ENCODE measurements around the gene PIGN. TPM values are rescaled to one million over a fixed set of nuclear protein-coding genes. Genes with fewer than 3 reads are reported as not detected.

PIGN gene
- polyA plus RNA-seq, 1 donor from 2014 or later = 8.7 TPM

- Histone ChIP-seq H3K79me2 (replicated peaks; ENCODE audit: insufficient read depth, low read length) (no peaks in the 10 kb centered on the region), H3K36me3 (ENCODE audit: insufficient read depth, low read length) (peaks cover 33% of the 10 kb centered on the region), H3F3A (ENCODE audit: insufficient read depth, low read length, poor library complexity, severe bottlenecking) (no peaks in the 10 kb centered on the region), H3K27ac (ENCODE audit: low read length) (no peak overlapping the region), H3K9me2 (ENCODE audit: insufficient read depth, low read length) (no peaks in the 10 kb centered on the region), H3K4me3 (ENCODE audit: low read length) (no peak overlapping the region), H4K20me1 (ENCODE audit: insufficient read depth) (no peaks in the 10 kb centered on the region), H3K27me3 (ENCODE audit: insufficient read depth, low read depth, low read length) (no peaks in the 10 kb centered on the region), H3K9ac (ENCODE audit: low read length) (no peak overlapping the region), H3K4me2 (ENCODE audit: low read length) (no peak overlapping the region), H3K9me3 (ENCODE audit: low read length) (no peaks in the 10 kb centered on the region), H2AFZ (ENCODE audit: low read depth, low read length) (no peak overlapping the region)
- TF ChIP-seq SMC3 (conservative IDR thresholded peaks at IDR 0.05; ENCODE audit: poor library complexity) = no peak
- TF ChIP-seq TAF1 (IDR thresholded peaks at IDR 0.05; ENCODE audit: low read depth) = no peak
- no peak for TF ChIP-seq POLR2AphosphoS5 (IDR thresholded peaks at IDR 0.05)
- TF ChIP-seq CTCF (IDR thresholded peaks at IDR 0.05; ENCODE audit: poor library complexity, severe bottlenecking) = no peak
- TF ChIP-seq REST (IDR thresholded peaks at IDR 0.05; ENCODE audit: borderline replicate concordance) = no peak
- TF ChIP-seq EP300 (conservative IDR thresholded peaks at IDR 0.05; ENCODE audit: poor library complexity, severe bottlenecking) = no peak
- no peak for TF ChIP-seq MXI1 (conservative IDR thresholded peaks at IDR 0.05; ENCODE audit: poor library complexity, severe bottlenecking)
- TF ChIP-seq RAD21 (conservative IDR thresholded peaks at IDR 0.05) = no peak
- no peak for TF ChIP-seq EZH2 (IDR thresholded peaks at IDR 0.05; ENCODE audit: borderline replicate concordance, insufficient read depth, low read length, poor library complexity, severe bottlenecking)
Observed at GRCh38 chr18:62226047-62226446, 39.2 kb upstream of the PIGN start.

GRCh38 chr18:62224229-62224628 lies 37.4 kb upstream of the PIGN start:
- Histone ChIP-seq H3K36me3 (ENCODE audit: insufficient read depth, low read length) (peaks cover 24% of the 10 kb centered on the region), H3K27me3 (ENCODE audit: insufficient read depth, low read depth, low read length) (no peaks in the 10 kb centered on the region), H3K4me2 (ENCODE audit: low read length) (no peak overlapping the region), H3K9me3 (ENCODE audit: low read length) (no peaks in the 10 kb centered on the region), H3K27ac (ENCODE audit: low read length) (no peak overlapping the region), H3K79me2 (replicated peaks; ENCODE audit: insufficient read depth, low read length) (no peaks in the 10 kb centered on the region), H4K20me1 (ENCODE audit: insufficient read depth) (no peaks in the 10 kb centered on the region), H3F3A (ENCODE audit: insufficient read depth, low read length, poor library complexity, severe bottlenecking) (no peaks in the 10 kb centered on the region), H3K9ac (ENCODE audit: low read length) (no peak overlapping the region), H3K9me2 (ENCODE audit: insufficient read depth, low read length) (no peaks in the 10 kb centered on the region), H3K4me3 (ENCODE audit: low read length) (no peak overlapping the region), H2AFZ (ENCODE audit: low read depth, low read length) (no peak overlapping the region)
- no peak for TF ChIP-seq REST (IDR thresholded peaks at IDR 0.05; ENCODE audit: borderline replicate concordance)
- TF ChIP-seq TAF1 (IDR thresholded peaks at IDR 0.05; ENCODE audit: low read depth) = no peak
- TF ChIP-seq EZH2 (IDR thresholded peaks at IDR 0.05; ENCODE audit: borderline replicate concordance, insufficient read depth, low read length, poor library complexity, severe bottlenecking) = no peak
- TF ChIP-seq CTCF (IDR thresholded peaks at IDR 0.05; ENCODE audit: poor library complexity, severe bottlenecking) = no peak

Measured in neural cell (in vitro differentiated cells).